HEK293 (cell line): ENCODE measurements around the gene NMNAT2.
A peak's percentile ranks its signal among the peaks of the same experiment; 100 is the strongest.

Experiments
- CTCF ChIA-PET: fragments of 350-600 bp; formaldehyde crosslinking; extraction: SDS; loops from one replicate; lab custom pipeline; 2021; ENCODE audit warnings: antibody characterized with exemption; lab: Yijun Ruan, JAX
- POLR2A ChIA-PET: fragments of 300-600 bp; formaldehyde crosslinking; extraction: SDS; loops from one replicate; lab custom pipeline; 2020; ENCODE audit warnings: antibody characterized with exemption, inconsistent platforms; lab: Yijun Ruan, JAX
- H3K27ac ChIP-seq: fragments of 200-500 bp; sonication (Bioruptor generic); 2 replicates; pipeline ENCODE4 v1.5.1; 2014; ENCODE audit warnings: low read depth, low read length, control low read depth, inconsistent platforms; ENCODE audit errors: extremely low read depth
- H3K36me3 ChIP-seq, 2 experiments: fragments of 200-500 bp in 1 of 2; sonication (Bioruptor generic) in 1 of 2; 1 replicate in 1 of 2; 2 replicates in 1 of 2; pipeline ENCODE4 v1.5.1; 2014 to 2017; ENCODE audit warnings: inconsistent platforms in 2 of 2, low read length in 2 of 2; ENCODE audit not compliant: control insufficient read depth in 2 of 2, insufficient read depth in 1 of 2
- H3K4me1 ChIP-seq: fragments of 200-500 bp; sonication (Bioruptor generic); 2 replicates; pipeline ENCODE4 v1.5.1; 2014; ENCODE audit warnings: mild to moderate bottlenecking, low read length, inconsistent platforms; ENCODE audit not compliant: control insufficient read depth, insufficient read depth
- H3K4me3 ChIP-seq: 2 replicates; pipeline ENCODE4 v1.5.1; 2011; ENCODE audit warnings: low read depth, mild to moderate bottlenecking, control low read depth, low read length, moderate library complexity
- H3K9me3 ChIP-seq: fragments of 200-500 bp; sonication (Bioruptor generic); 2 replicates; pipeline ENCODE4 v1.5.1; 2014; ENCODE audit warnings: low read depth, low read length, inconsistent platforms; ENCODE audit not compliant: control insufficient read depth, insufficient read depth
- EGR2 ChIP-seq: fragments of 450-650 bp; formaldehyde crosslinking; IDR thresholded peaks from 2 replicates; pipeline ENCODE4 v1.5.1; 2016; ENCODE audit warnings: low read depth, missing biosample characterization, missing genetic modification characterization
- PRDM4 ChIP-seq: fragments of 450-650 bp; formaldehyde crosslinking; IDR thresholded peaks from 2 replicates; pipeline ENCODE4 v1.5.1; 2017; ENCODE audit warnings: missing biosample characterization, missing genetic modification characterization
- REPIN1 ChIP-seq: fragments of 450-650 bp; formaldehyde crosslinking; IDR thresholded peaks from 2 replicates; pipeline ENCODE4 v1.5.1; 2017; ENCODE audit warnings: missing biosample characterization, missing genetic modification characterization, low read depth
- ZFHX2 ChIP-seq: fragments of 450-650 bp; formaldehyde crosslinking; conservative IDR thresholded peaks from 2 replicates; pipeline ENCODE4 v1.5.1; 2016; ENCODE audit warnings: missing biosample characterization, missing genetic modification characterization
- ZNF112 ChIP-seq: fragments of 450-650 bp; formaldehyde crosslinking; IDR thresholded peaks from 2 replicates; pipeline ENCODE4 v1.5.0; 2017; ENCODE audit warnings: missing biosample characterization, missing genetic modification characterization
- ZNF133 ChIP-seq: fragments of 450-650 bp; formaldehyde crosslinking; IDR thresholded peaks from 2 replicates; pipeline ENCODE4 v1.5.1; 2016; ENCODE audit warnings: missing biosample characterization, missing genetic modification characterization
- ZNF214 ChIP-seq: fragments of 450-650 bp; formaldehyde crosslinking; IDR thresholded peaks from 2 replicates; pipeline ENCODE4 v1.5.1; 2017; ENCODE audit warnings: missing biosample characterization, mild to moderate bottlenecking, missing genetic modification characterization, borderline replicate concordance
- ZNF239 ChIP-seq: fragments of 450-650 bp; formaldehyde crosslinking; IDR thresholded peaks from 2 replicates; pipeline ENCODE4 v1.5.1; 2016; ENCODE audit warnings: missing biosample characterization, missing genetic modification characterization
- ZNF423 ChIP-seq: fragments of 450-650 bp; formaldehyde crosslinking; IDR thresholded peaks from 2 replicates; pipeline ENCODE4 v1.5.1; 2016; ENCODE audit warnings: missing biosample characterization, missing genetic modification characterization
- ZNF510 ChIP-seq: fragments of 450-650 bp; formaldehyde crosslinking; IDR thresholded peaks from 2 replicates; pipeline ENCODE4 v1.5.1; 2018; ENCODE audit warnings: mild to moderate bottlenecking, missing genetic modification characterization, missing biosample characterization; ENCODE audit not compliant: insufficient replicate concordance
- ZNF518A ChIP-seq: fragments of 450-650 bp; formaldehyde crosslinking; conservative IDR thresholded peaks from 2 replicates; pipeline ENCODE4 v1.5.1; 2016; ENCODE audit warnings: low read depth, missing biosample characterization, missing genetic modification characterization
- ZNF544 ChIP-seq: fragments of 450-650 bp; formaldehyde crosslinking; IDR thresholded peaks from 2 replicates; pipeline ENCODE4 v1.5.0; 2017; ENCODE audit warnings: missing biosample characterization, missing genetic modification characterization
- ZNF549 ChIP-seq: fragments of 450-650 bp; IDR thresholded peaks from 2 replicates; pipeline ENCODE4 v1.5.1; 2018; ENCODE audit warnings: missing biosample characterization, missing genetic modification characterization, mild to moderate bottlenecking, inconsistent platforms, moderate library complexity
- ZNF555 ChIP-seq: fragments of 450-650 bp; formaldehyde crosslinking; conservative IDR thresholded peaks from 2 replicates; pipeline ENCODE4 v1.5.1; 2017; ENCODE audit warnings: missing biosample characterization, mild to moderate bottlenecking, missing genetic modification characterization, inconsistent platforms
- ZNF654 ChIP-seq: fragments of 450-650 bp; formaldehyde crosslinking; IDR thresholded peaks from 2 replicates; pipeline ENCODE4 v1.5.1; 2016; ENCODE audit warnings: low read depth, missing biosample characterization, missing genetic modification characterization
- ZNF660 ChIP-seq: fragments of 450-650 bp; IDR thresholded peaks from 2 replicates; pipeline ENCODE4 v1.5.1; 2018; ENCODE audit warnings: missing biosample characterization, mild to moderate bottlenecking, missing genetic modification characterization
- ZNF830 ChIP-seq: fragments of 450-650 bp; IDR thresholded peaks from 2 replicates; pipeline ENCODE4 v1.5.0; 2018; ENCODE audit warnings: missing biosample characterization, missing genetic modification characterization, low read depth, mild to moderate bottlenecking, moderate library complexity
- ZNF843 ChIP-seq: fragments of 450-650 bp; formaldehyde crosslinking; IDR thresholded peaks from 2 replicates; pipeline ENCODE4 v1.5.1; 2016; ENCODE audit warnings: missing biosample characterization, missing genetic modification characterization
- ZXDB ChIP-seq: fragments of 450-650 bp; formaldehyde crosslinking; IDR thresholded peaks from 2 replicates; pipeline ENCODE4 v1.5.1; 2016; ENCODE audit warnings: missing biosample characterization, missing genetic modification characterization
- TF ChIP-seq, protein P1 (sequence below): fragments of 450-650 bp; IDR thresholded peaks from 2 replicates; pipeline ENCODE4 v1.5.1; 2018; ENCODE audit warnings: missing biosample characterization, mild to moderate bottlenecking, missing genetic modification characterization
- TF ChIP-seq, protein P2 (sequence below): fragments of 450-650 bp; formaldehyde crosslinking; IDR thresholded peaks from 2 replicates; pipeline ENCODE4 v1.5.1; 2016; ENCODE audit warnings: missing biosample characterization, missing genetic modification characterization, low read depth

Gene NMNAT2

GRCh38 chr1:183228347-183229220 is 189.6 kb downstream of the NMNAT2 start:
- ChIA-PET CTCF (interaction anchor here (0.6 to 12.6 kb wide), 24 partner anchors 10 to 827 kb away, joined by 3 to 135 read pairs (median 4); no protein-coding TSS in a partner anchor), POLR2A (interaction anchor here (1.0 to 1.6 kb wide), 2 partner anchors 23 to 71 kb away, joined by 3 to 6 read pairs; no protein-coding TSS in a partner anchor)

GRCh38 chr1:183227422-183228346 is 190.5 kb downstream of the NMNAT2 start:
- Histone ChIP-seq H3K4me1 (no peaks in the 10 kb centered on the region), H3K36me3 (no peaks in the 10 kb centered on the region), H3K27ac (no peak overlapping the region), H3K4me3 (no peak overlapping the region), H3K9me3 (no peaks in the 10 kb centered on the region)
- POLR2A ChIA-PET, result interaction anchor here (1.0 to 1.6 kb wide), 2 partner anchors 22 to 70 kb away, joined by 3 to 6 read pairs; no protein-coding TSS in a partner anchor
- CTCF ChIA-PET, result interaction anchor here (0.5 to 12.6 kb wide), 29 partner anchors 10 to 1685 kb away, joined by 3 to 135 read pairs (median 4); no protein-coding TSS in a partner anchor
- TF ChIP-seq ZNF654 (tag by site-specific recombination), result peak; percentile 50; the same call in 1 of the 2 replicates
- no peak for TF ChIP-seq ZNF518A
- TF ChIP-seq REPIN1, result no peak
- TF ChIP-seq, protein P1, sequence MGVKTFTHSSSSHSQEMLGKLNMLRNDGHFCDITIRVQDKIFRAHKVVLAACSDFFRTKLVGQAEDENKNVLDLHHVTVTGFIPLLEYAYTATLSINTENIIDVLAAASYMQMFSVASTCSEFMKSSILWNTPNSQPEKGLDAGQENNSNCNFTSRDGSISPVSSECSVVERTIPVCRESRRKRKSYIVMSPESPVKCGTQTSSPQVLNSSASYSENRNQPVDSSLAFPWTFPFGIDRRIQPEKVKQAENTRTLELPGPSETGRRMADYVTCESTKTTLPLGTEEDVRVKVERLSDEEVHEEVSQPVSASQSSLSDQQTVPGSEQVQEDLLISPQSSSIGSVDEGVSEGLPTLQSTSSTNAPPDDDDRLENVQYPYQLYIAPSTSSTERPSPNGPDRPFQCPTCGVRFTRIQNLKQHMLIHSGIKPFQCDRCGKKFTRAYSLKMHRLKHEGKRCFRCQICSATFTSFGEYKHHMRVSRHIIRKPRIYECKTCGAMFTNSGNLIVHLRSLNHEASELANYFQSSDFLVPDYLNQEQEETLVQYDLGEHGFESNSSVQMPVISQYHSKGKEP (tag by site-specific recombination), result 0 out of 2 replicates have a peak, but pooled peaks have one; percentile 29
- no peak for TF ChIP-seq ZNF214 (tag by site-specific recombination)
- TF ChIP-seq ZNF423 (tag by site-specific recombination), result no peak
- no peak for TF ChIP-seq ZNF510 (tag by site-specific recombination)
- TF ChIP-seq ZNF133, result no peak
- no peak for TF ChIP-seq ZNF112
- TF ChIP-seq ZXDB (tag by site-specific recombination), result no peak
- no peak for TF ChIP-seq ZNF544
- no peak for TF ChIP-seq ZNF239
- no peak for TF ChIP-seq PRDM4
- no peak for TF ChIP-seq ZNF830
- TF ChIP-seq ZNF660 (tag by site-specific recombination), result peak; percentile 41; the same call in 1 of the 2 replicates
- no peak for TF ChIP-seq ZNF555 (tag by site-specific recombination)

More at GRCh38 chr1:183228347-183229220, 189.6 kb downstream of the NMNAT2 start:
- no peaks in the 10 kb centered on the region for H3K4me1 ChIP-seq
- no peaks in the 10 kb centered on the region for H3K9me3 ChIP-seq
- no peak overlapping the region for H3K4me3 ChIP-seq
- no peak overlapping the region for H3K27ac ChIP-seq
- no peaks in the 10 kb centered on the region for H3K36me3 ChIP-seq
- TF ChIP-seq, protein P2, sequence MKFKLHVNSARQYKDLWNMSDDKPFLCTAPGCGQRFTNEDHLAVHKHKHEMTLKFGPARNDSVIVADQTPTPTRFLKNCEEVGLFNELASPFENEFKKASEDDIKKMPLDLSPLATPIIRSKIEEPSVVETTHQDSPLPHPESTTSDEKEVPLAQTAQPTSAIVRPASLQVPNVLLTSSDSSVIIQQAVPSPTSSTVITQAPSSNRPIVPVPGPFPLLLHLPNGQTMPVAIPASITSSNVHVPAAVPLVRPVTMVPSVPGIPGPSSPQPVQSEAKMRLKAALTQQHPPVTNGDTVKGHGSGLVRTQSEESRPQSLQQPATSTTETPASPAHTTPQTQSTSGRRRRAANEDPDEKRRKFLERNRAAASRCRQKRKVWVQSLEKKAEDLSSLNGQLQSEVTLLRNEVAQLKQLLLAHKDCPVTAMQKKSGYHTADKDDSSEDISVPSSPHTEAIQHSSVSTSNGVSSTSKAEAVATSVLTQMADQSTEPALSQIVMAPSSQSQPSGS, result no peak
- peak; percentile 51; the same call in 1 of the 2 replicates for TF ChIP-seq ZFHX2 (tag by site-specific recombination)
- peak; percentile 85; the same call in 1 of the 2 replicates for TF ChIP-seq EGR2 (tag by site-specific recombination)
- no peak for TF ChIP-seq ZNF549
- no peak for TF ChIP-seq ZNF843 (tag by site-specific recombination)
